Natural killer cell (primary cell): Measurements from ENCODE around the gene NFIA. TPM values are rescaled to one million over a fixed set of nuclear protein-coding genes. Genes with fewer than 3 reads are reported as not detected.

Source experiments
- ATAC-seq, 3 donors: fragments of 150-1000 bp in 2 of 3; fragments of 200-7000 bp in 1 of 3; cut with Tn5 transposase; 1 replicate in 1 of 3; 2 replicates in 2 of 3; pipeline ENCODE4 v1.10.0; 2021; ENCODE audit warnings: mild to moderate bottlenecking in 2 of 3, moderate library complexity in 2 of 3
- DNase-seq, 2 donors: peaks; one replicate each; pipeline versions ENCODE4 v3.0.0 to v3.0.0-alpha.2; 2013 to 2021; ENCODE audit warnings: mixed read lengths in 1 of 2
- H3K27ac ChIP-seq: one replicate; pipeline ENCODE4 v1.5.1; 2013; ENCODE audit warnings: mild to moderate bottlenecking, low read length
- H3K27me3 ChIP-seq: one replicate; pipeline ENCODE4 v1.6.1; 2013; ENCODE audit warnings: low read length; ENCODE audit not compliant: control insufficient read depth, insufficient read depth
- H3K36me3 ChIP-seq: one replicate; pipeline ENCODE4 v1.6.1; 2013; ENCODE audit warnings: low read length; ENCODE audit not compliant: control insufficient read depth, insufficient read depth
- H3K4me1 ChIP-seq: one replicate; pipeline ENCODE4 v1.6.1; 2013; ENCODE audit warnings: low read length; ENCODE audit not compliant: control insufficient read depth, insufficient read depth
- H3K4me3 ChIP-seq: one replicate; pipeline ENCODE4 v1.5.1; 2013; ENCODE audit warnings: low read length
- H3K9me3 ChIP-seq: one replicate; pipeline ENCODE4 v1.6.1; 2013; ENCODE audit warnings: low read length; ENCODE audit not compliant: control insufficient read depth, insufficient read depth
- H3K27ac Mint-ChIP-seq, 2 donors: one replicate each; pipeline ENCODE4 v1.8.0; 2022; ENCODE audit warnings: mild to moderate bottlenecking in 2 of 2, mixed read lengths in 2 of 2, moderate library complexity in 1 of 2
- H3K27me3 Mint-ChIP-seq, 2 donors: one replicate each; pipeline ENCODE4 v1.8.0; 2022; ENCODE audit warnings: low read depth in 2 of 2, mixed read lengths in 2 of 2
- H3K36me3 Mint-ChIP-seq: one replicate; pipeline ENCODE4 v1.8.0; 2022; ENCODE audit warnings: mixed read lengths
- H3K4me1 Mint-ChIP-seq, 2 donors: one replicate each; pipeline ENCODE4 v1.8.0; 2022; ENCODE audit warnings: mixed read lengths in 2 of 2
- H3K4me3 Mint-ChIP-seq: one replicate; pipeline ENCODE4 v1.8.0; 2022; ENCODE audit warnings: mild to moderate bottlenecking, moderate library complexity, mixed read lengths
- H3K9me3 Mint-ChIP-seq, 2 donors: one replicate each; pipeline ENCODE4 v1.8.0; 2022; ENCODE audit warnings: mixed read lengths in 2 of 2
- CTCF ChIP-seq: fragments of 200-600 bp; IDR thresholded peaks from one replicate; pipeline ENCODE4 v1.8.0; 2022; ENCODE audit warnings: antibody characterized with exemption
- WGBS: methylation state at CpG from one replicate; pipeline ENCODE4 v1.1.7; 2013; ENCODE audit warnings: missing lambda C conversion rate; ENCODE audit not compliant: insufficient coverage; 5-methylcytosine and 5-hydroxymethylcytosine counted together
- intact Hi-C: fragments of 100-400 bp; cut with micrococcal nuclease; formaldehyde crosslinking; loops from one replicate; pipeline ENCODE4 v1.14.2; 2022
- total RNA-seq, 4 donors: library from RNA; stranded (reverse); fragments of 120-200 nt in 1 of 4; gene quantifications; one replicate each; pipeline versions ENCODE4 v1.2.3 to v1.2.4, GENCODE V29; 2013 to 2022

NFIA gene
- total RNA-seq, 3 donors from 2014 or later (not counting 1 experiment from before 2014, with no cell fraction given): 3.5 to 6.5 (median 3.6) TPM

- H3K9me3 Mint-ChIP-seq: no peaks in the 10 kb centered on the region
- no peaks in the 10 kb centered on the region for H3K4me1 ChIP-seq
- intact Hi-C loops: no loop called here
- no peak overlapping the region for H3K4me3 Mint-ChIP-seq
- H3K9me3 ChIP-seq: no peaks in the 10 kb centered on the region
- no peak overlapping the region for H3K27ac Mint-ChIP-seq
- H3K36me3 Mint-ChIP-seq: no peaks in the 10 kb centered on the region
- H3K4me3 ChIP-seq: no peak overlapping the region
- no peaks in the 10 kb centered on the region for H3K27me3 ChIP-seq
- WGBS: 58% methylated on average over 3 of the region's 3 CpGs
- no peak for TF ChIP-seq CTCF
- DNase-seq (no peak), ATAC-seq (no peak)
- H3K27ac ChIP-seq: no peak overlapping the region
- H3K4me1 Mint-ChIP-seq: peaks cover 0 to 4% of the 10 kb centered on the region in 2 donors
- H3K36me3 ChIP-seq: no peaks in the 10 kb centered on the region
- peaks cover 11% of the 10 kb centered on the region in 2 donors for H3K27me3 Mint-ChIP-seq
Measured at GRCh38 chr1:61472876-61473275, 390.5 kb downstream of the NFIA start.

- Histone ChIP-seq H3K4me3 (no peak overlapping the region), H3K4me1 (no peaks in the 10 kb centered on the region), H3K9me3 (no peaks in the 10 kb centered on the region), H3K27me3 (no peaks in the 10 kb centered on the region), H3K36me3 (no peaks in the 10 kb centered on the region), H3K27ac (no peak overlapping the region)
- Mint-ChIP-seq H3K36me3 (no peaks in the 10 kb centered on the region), H3K4me1 (peaks cover 0 to 4% of the 10 kb centered on the region in 2 donors), H3K27ac (no peak overlapping the region), H3K4me3 (no peak overlapping the region), H3K9me3 (no peaks in the 10 kb centered on the region), H3K27me3 (peaks cover 14 to 16% of the 10 kb centered on the region in 2 donors)
- intact Hi-C loops: no loop called here
- DNase-seq: no peak
- WGBS: 89% methylated on average over 2 of the region's 4 CpGs
- no peak for ATAC-seq
- no peak for TF ChIP-seq CTCF
Measured at GRCh38 chr1:61474269-61474817, 392.0 kb downstream of the NFIA start.

GRCh38 chr1:61474963-61475362 is 392.6 kb downstream of the NFIA start:
- ATAC-seq (no peak), DNase-seq (no peak)
- Histone ChIP-seq H3K36me3 (no peaks in the 10 kb centered on the region), H3K4me1 (no peaks in the 10 kb centered on the region), H3K9me3 (no peaks in the 10 kb centered on the region), H3K4me3 (no peak overlapping the region), H3K27ac (no peak overlapping the region), H3K27me3 (no peaks in the 10 kb centered on the region)
- Mint-ChIP-seq H3K4me1 (peaks cover 0 to 4% of the 10 kb centered on the region in 2 donors), H3K9me3 (no peaks in the 10 kb centered on the region), H3K36me3 (no peaks in the 10 kb centered on the region), H3K27me3 (peaks cover 14 to 16% of the 10 kb centered on the region in 2 donors), H3K27ac (no peak overlapping the region), H3K4me3 (no peak overlapping the region)
- TF ChIP-seq CTCF: no peak
- WGBS: 81% methylated on average over 3 of the region's 3 CpGs
- intact Hi-C loops: no loop called here

GRCh38 chr1:61477301-61477700 is 394.9 kb downstream of the NFIA start:
- H3K9me3 ChIP-seq: no peaks in the 10 kb centered on the region
- DNase-seq (no peak), ATAC-seq (no peak)
- H3K27me3 Mint-ChIP-seq: peaks cover 19 to 24% of the 10 kb centered on the region in 2 donors
- no peak overlapping the region for H3K27ac Mint-ChIP-seq
- H3K4me1 Mint-ChIP-seq: no peaks in the 10 kb centered on the region
- H3K4me3 ChIP-seq: no peak overlapping the region
- no peak for TF ChIP-seq CTCF
- intact Hi-C loops: no loop called here
- no peaks in the 10 kb centered on the region for H3K9me3 Mint-ChIP-seq
- WGBS: 78% methylated on average over 2 of the region's 7 CpGs
- H3K27ac ChIP-seq: no peak overlapping the region
- H3K4me3 Mint-ChIP-seq: no peak overlapping the region
- H3K36me3 Mint-ChIP-seq: no peaks in the 10 kb centered on the region
- no peaks in the 10 kb centered on the region for H3K27me3 ChIP-seq
- no peaks in the 10 kb centered on the region for H3K36me3 ChIP-seq
- H3K4me1 ChIP-seq: no peaks in the 10 kb centered on the region
